ENCODE data around the gene SLCO2B1.

SLCO2B1 gene

DNA sequence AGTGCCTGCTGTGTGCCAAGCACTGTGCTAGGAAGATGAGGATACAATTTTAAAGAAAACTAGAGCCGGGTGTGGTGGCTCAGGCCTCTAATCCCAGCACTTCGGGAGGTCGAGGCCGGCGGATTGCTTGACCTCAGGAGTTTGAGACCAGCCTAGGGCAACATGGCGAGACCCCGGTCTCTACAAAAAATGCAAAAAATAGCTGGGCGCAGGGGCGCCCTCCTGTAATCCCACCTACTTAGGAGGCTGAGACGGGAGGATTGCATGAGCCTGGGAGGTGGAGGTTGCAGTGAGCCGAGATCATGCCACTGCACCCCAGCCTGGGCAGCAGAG, 98.0 kb downstream of the SLCO2B1 start (continued):
- no peak for TF ChIP-seq RARB (CRISPR knock-in tag; IDR thresholded peaks at IDR 0.05)

DNA sequence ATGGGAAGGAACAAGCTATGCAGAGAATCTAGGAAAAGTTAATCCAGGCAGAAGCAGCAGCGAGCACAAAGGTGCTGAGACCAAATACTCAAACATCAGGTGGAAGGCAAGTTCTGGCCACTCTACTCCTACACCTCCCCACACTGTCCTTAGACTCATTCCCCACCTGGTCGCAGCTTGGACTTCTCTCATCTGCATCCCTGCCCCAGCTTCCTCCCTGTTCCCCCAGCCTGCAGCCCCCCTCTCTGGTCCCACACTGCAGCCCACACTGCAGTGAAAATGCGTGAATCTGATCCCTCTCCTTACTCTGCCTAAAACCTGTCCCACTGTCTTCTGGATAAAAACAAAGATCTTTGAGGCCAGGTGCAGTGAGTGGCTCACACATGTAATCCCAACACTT, 98.8 kb downstream of the SLCO2B1 start:
- TF ChIP-seq ZFP30 (CRISPR knock-in tag; IDR thresholded peaks at IDR 0.05) (no peak), ZNF8 (CRISPR knock-in tag; IDR thresholded peaks at IDR 0.05) (no peak)
- TF ChIP-seq, protein P1, sequence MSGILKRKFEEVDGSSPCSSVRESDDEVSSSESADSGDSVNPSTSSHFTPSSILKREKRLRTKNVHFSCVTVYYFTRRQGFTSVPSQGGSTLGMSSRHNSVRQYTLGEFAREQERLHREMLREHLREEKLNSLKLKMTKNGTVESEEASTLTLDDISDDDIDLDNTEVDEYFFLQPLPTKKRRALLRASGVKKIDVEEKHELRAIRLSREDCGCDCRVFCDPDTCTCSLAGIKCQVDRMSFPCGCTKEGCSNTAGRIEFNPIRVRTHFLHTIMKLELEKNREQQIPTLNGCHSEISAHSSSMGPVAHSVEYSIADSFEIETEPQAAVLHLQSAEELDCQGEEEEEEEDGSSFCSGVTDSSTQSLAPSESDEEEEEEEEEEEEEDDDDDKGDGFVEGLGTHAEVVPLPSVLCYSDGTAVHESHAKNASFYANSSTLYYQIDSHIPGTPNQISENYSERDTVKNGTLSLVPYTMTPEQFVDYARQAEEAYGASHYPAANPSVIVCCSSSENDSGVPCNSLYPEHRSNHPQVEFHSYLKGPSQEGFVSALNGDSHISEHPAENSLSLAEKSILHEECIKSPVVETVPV (CRISPR knock-in tag; IDR thresholded peaks at IDR 0.05), result no peak
- ATAC-seq, result no peak

GRCh38 chr11:75254326-75254725, 103.4 kb downstream of the SLCO2B1 start:
- no peak for ATAC-seq
- TF ChIP-seq ARNTL (CRISPR knock-in tag; IDR thresholded peaks at IDR 0.05; ENCODE audit: borderline replicate concordance, low read depth) (no peak), ISL1 (CRISPR knock-in tag; IDR thresholded peaks at IDR 0.05) (no peak), RARB (CRISPR knock-in tag; IDR thresholded peaks at IDR 0.05) (no peak), BACH2 (CRISPR knock-in tag; IDR thresholded peaks at IDR 0.05; ENCODE audit: borderline replicate concordance) (no peak), OSR1 (CRISPR knock-in tag; IDR thresholded peaks at IDR 0.05) (no peak), ZFP3 (CRISPR knock-in tag; IDR thresholded peaks at IDR 0.05) (no peak), ZNF8 (CRISPR knock-in tag; IDR thresholded peaks at IDR 0.05) (no peak), ESRRG (CRISPR knock-in tag; IDR thresholded peaks at IDR 0.05) (no peak), PPARA (CRISPR knock-in tag; IDR thresholded peaks at IDR 0.05; ENCODE audit: borderline replicate concordance) (no peak)

Measured in SK-N-SH treated with all-trans-retinoic acid at 6 μM for 48 hours (cell line).